Tibial nerve (tissue), 4 donors: ENCODE results near the gene CES2. TPM values are rescaled to one million over a fixed set of nuclear protein-coding genes. Genes with fewer than 3 reads are reported as not detected.

Source experiments
- DNase-seq, 2 donors: peaks; one replicate each; pipeline ENCODE4 v3.0.0-alpha.2; 2019; ENCODE audit warnings: low spot score in 2 of 2
- H3K27ac ChIP-seq, 4 donors: fragments of 200-600 bp; sonication (generic) in 3 of 4; one replicate each; pipeline ENCODE4 v1.5.1; 2017 to 2019; ENCODE audit warnings: mild to moderate bottlenecking in 1 of 4
- H3K27me3 ChIP-seq, 2 donors: fragments of 200-600 bp; sonication (generic) in 1 of 2; one replicate each; pipeline versions ENCODE4 v1.5.1 to v1.6.0; 2017 to 2019
- H3K36me3 ChIP-seq, 3 donors: fragments of 200-600 bp; sonication (generic); one replicate each; pipeline ENCODE4 v1.5.1; 2018 to 2019
- H3K4me1 ChIP-seq, 4 donors: fragments of 200-600 bp; sonication (generic) in 3 of 4; one replicate each; pipeline ENCODE4 v1.5.1; 2017 to 2019
- H3K4me3 ChIP-seq, 4 donors: fragments of 200-600 bp; sonication (generic) in 3 of 4; one replicate each; pipeline ENCODE4 v1.5.1; 2017 to 2019; ENCODE audit warnings: mild to moderate bottlenecking in 1 of 4, moderate library complexity in 1 of 4
- H3K9me3 ChIP-seq, 4 donors: fragments of 200-600 bp; sonication (generic) in 3 of 4; one replicate each; pipeline ENCODE4 v1.5.1; 2017 to 2019
- EP300 ChIP-seq, 2 donors: sonication (generic); formaldehyde crosslinking; IDR thresholded peaks; one replicate each; pipeline ENCODE4 v1.6.1; 2017; ENCODE audit warnings: antibody characterized with exemption in 2 of 2, mild to moderate bottlenecking in 1 of 2
- POLR2A ChIP-seq, 2 donors: fragments of 450-650 bp; IDR thresholded peaks; one replicate each; pipeline ENCODE4 v1.6.1; 2017; ENCODE audit warnings: antibody characterized with exemption in 2 of 2, mild to moderate bottlenecking in 2 of 2, moderate library complexity in 2 of 2
- WGBS, 2 donors: methylation state at CpG; one replicate each; pipeline ENCODE4 v1.1.5; 2018; 5-methylcytosine and 5-hydroxymethylcytosine counted together
- total RNA-seq, 4 donors: library from RNA; depleted of rRNA; stranded (reverse); fragments of >200 nt; gene quantifications; one replicate each; pipeline ENCODE4 v1.1.0, GENCODE V29; 2016
- TF ChIP-seq, protein P1 (sequence below), 5 experiments: fragments of 200-600 bp in 3 of 5; fragments of 450-650 bp in 2 of 5; sonication (generic) in 3 of 5; IDR thresholded peaks; one replicate each; pipeline ENCODE4 v1.5.1; 2016 to 2019; ENCODE audit warnings: antibody characterized with exemption in 5 of 5, mild to moderate bottlenecking in 3 of 5, moderate library complexity in 2 of 5

The CES2 gene
- total RNA-seq, 4 donors from 2014 or later: 29.2 to 45.0 (median 34.4) TPM

DNA sequence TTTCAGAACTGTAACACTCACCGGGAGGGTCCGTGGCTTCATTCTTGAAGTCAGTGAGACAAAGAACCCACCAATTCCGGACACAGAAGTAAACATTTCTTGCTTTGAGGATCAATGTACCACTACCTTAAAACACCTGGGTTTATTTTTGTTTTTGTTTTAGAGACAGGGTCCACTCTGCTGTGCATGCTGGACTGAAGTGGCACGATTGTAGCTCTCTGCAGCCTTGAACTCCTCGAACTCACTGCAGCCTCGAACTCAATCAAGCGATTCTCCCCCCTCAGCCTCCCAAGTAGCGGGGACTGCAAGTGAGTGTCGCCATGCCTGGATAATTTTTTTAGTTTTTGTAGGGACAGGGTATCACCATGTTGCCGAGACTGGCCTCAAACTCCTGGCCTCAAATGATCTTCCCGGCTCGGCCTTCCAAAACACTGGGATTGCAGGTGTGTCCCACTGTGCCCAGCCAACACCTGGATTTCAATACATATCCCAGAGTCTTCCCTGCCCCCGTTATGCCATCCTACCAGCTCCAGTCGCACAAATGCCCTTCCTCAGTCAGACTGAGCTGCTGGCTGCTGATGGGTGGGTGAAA, 40.1 kb downstream of the CES2 start:
- Histone ChIP-seq H3K27me3 (no peaks in the 10 kb centered on the region), H3K4me3 (no peak overlapping the region), H3K9me3 (no peaks in the 10 kb centered on the region), H3K36me3 (no peaks in the 10 kb centered on the region), H3K27ac (no peak overlapping the region), H3K4me1 (peaks cover 0 to 26% (median 5%) of the 10 kb centered on the region in 4 donors)
- no peak for TF ChIP-seq POLR2A (IDR thresholded peaks at IDR 0.05)
- TF ChIP-seq, protein P1, sequence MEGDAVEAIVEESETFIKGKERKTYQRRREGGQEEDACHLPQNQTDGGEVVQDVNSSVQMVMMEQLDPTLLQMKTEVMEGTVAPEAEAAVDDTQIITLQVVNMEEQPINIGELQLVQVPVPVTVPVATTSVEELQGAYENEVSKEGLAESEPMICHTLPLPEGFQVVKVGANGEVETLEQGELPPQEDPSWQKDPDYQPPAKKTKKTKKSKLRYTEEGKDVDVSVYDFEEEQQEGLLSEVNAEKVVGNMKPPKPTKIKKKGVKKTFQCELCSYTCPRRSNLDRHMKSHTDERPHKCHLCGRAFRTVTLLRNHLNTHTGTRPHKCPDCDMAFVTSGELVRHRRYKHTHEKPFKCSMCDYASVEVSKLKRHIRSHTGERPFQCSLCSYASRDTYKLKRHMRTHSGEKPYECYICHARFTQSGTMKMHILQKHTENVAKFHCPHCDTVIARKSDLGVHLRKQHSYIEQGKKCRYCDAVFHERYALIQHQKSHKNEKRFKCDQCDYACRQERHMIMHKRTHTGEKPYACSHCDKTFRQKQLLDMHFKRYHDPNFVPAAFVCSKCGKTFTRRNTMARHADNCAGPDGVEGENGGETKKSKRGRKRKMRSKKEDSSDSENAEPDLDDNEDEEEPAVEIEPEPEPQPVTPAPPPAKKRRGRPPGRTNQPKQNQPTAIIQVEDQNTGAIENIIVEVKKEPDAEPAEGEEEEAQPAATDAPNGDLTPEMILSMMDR (IDR thresholded peaks at IDR 0.05): no peak
- no peak for DNase-seq
- WGBS, 2 donors: 80 to 85% methylated on average over 14 of the region's 14 CpGs

- TF ChIP-seq, protein P1 (IDR thresholded peaks at IDR 0.05): no peak
- WGBS, 2 donors: 41 to 47% methylated on average over 13 of the region's 13 CpGs
- H3K27me3 ChIP-seq: no peaks in the 10 kb centered on the region
- H3K4me3 ChIP-seq: no peak overlapping the region
- no peaks in the 10 kb centered on the region for H3K36me3 ChIP-seq
- H3K9me3 ChIP-seq: no peaks in the 10 kb centered on the region
- H3K27ac ChIP-seq: no peak overlapping the region
- DNase-seq: no peak
- H3K4me1 ChIP-seq: peaks cover 0 to 26% (median 5%) of the 10 kb centered on the region in 4 donors
Observed at GRCh38 chr16:66976746-66977145, 41.4 kb downstream of the CES2 start.

- TF ChIP-seq POLR2A (IDR thresholded peaks at IDR 0.05) (no peak), EP300 (IDR thresholded peaks at IDR 0.05) (no peak)
- TF ChIP-seq, protein P1 (IDR thresholded peaks at IDR 0.05): peak; percentile 93 to 99 (median 96)
- Histone ChIP-seq H3K4me3 (no peak overlapping the region), H3K36me3 (no peaks in the 10 kb centered on the region), H3K4me1 (peaks cover 0 to 26% (median 5%) of the 10 kb centered on the region in 4 donors), H3K27ac (no peak overlapping the region), H3K9me3 (no peaks in the 10 kb centered on the region), H3K27me3 (no peaks in the 10 kb centered on the region)
- 24 to 31% methylated on average over 12 to 14 of the region's 15 CpGs for WGBS, 2 donors
- peak; percentile 88 to 94 for DNase-seq
Observed at GRCh38 chr16:66977341-66978113, 42.2 kb downstream of the CES2 start.

DNA sequence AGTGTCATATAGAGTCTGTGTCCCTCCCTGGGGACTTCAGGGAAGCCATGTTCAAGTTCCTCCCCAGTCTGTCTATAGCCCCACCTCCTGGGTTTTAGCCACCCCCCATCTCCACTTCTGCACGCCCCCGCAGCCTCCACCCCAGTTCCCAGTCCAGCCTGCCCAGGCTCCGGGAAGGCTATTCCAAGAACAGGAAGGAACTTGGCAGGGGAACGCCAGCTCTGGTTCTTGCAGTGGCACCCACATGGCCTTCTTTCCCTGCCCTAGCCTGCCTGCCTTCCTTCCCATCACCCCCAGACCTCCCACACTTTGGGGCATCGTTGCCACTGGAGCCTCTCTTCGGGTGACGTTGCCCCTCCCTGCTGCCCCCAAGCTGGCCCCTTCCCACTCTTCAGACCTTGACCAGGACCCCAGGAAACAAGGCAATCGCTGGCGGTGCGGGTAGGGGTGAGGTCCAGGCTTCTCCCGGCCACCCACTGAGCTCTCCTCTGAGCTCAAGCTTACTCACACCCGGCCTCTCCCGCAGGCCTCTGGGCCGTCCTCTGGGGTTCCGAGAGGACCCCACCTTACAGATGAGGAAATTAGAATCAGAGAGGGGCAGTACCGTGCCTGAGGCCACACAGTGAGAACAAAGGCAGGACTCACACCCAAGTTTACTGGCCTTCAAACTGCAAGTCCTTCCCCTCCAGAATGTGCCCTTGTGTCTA, 43.8 kb downstream of the CES2 start:
- Histone ChIP-seq H3K27me3 (no peaks in the 10 kb centered on the region), H3K36me3 (no peaks in the 10 kb centered on the region), H3K27ac (peak overlapping the region in 2 of 4 donors; percentile 52 to 53), H3K9me3 (no peaks in the 10 kb centered on the region), H3K4me3 (no peak overlapping the region), H3K4me1 (peaks cover 0 to 26% (median 5%) of the 10 kb centered on the region in 4 donors)
- WGBS, 2 donors: 43 to 45% methylated on average over 12 to 15 of the region's 16 CpGs
- TF ChIP-seq EP300 (IDR thresholded peaks at IDR 0.05) (no peak), POLR2A (IDR thresholded peaks at IDR 0.05) (no peak)
- TF ChIP-seq, protein P1 (IDR thresholded peaks at IDR 0.05): no peak
- no peak for DNase-seq

GRCh38 chr16:66983033-66983432, 47.7 kb downstream of the CES2 start:
- whole genome bisulfite sequencing, 2 donors: 93 to 95% methylated on average over 9 of the region's 9 CpGs
- Histone ChIP-seq H3K27me3 (no peaks in the 10 kb centered on the region), H3K4me1 (peaks cover 0 to 18% (median 4%) of the 10 kb centered on the region in 4 donors), H3K4me3 (no peak overlapping the region), H3K9me3 (no peaks in the 10 kb centered on the region), H3K36me3 (no peaks in the 10 kb centered on the region), H3K27ac (no peak overlapping the region)
- TF ChIP-seq EP300 (IDR thresholded peaks at IDR 0.05): no peak
- no peak for TF ChIP-seq POLR2A (IDR thresholded peaks at IDR 0.05)
- TF ChIP-seq, protein P1 (IDR thresholded peaks at IDR 0.05): no peak
- no peak for DNase-seq
